NCI-H2107 (cell line): Measurements from ENCODE around the gene CSAD.
"Not testable (repeated sequence)": the region's sequence is repeated elsewhere in the genome, so short reads cannot be mapped to it uniquely, and the experiment has no call there.

Experiments used
- DNase-seq: peaks from one replicate; lab custom pipeline; 2025; lab: John Stamatoyannopoulos, UW

The CSAD gene

DNA sequence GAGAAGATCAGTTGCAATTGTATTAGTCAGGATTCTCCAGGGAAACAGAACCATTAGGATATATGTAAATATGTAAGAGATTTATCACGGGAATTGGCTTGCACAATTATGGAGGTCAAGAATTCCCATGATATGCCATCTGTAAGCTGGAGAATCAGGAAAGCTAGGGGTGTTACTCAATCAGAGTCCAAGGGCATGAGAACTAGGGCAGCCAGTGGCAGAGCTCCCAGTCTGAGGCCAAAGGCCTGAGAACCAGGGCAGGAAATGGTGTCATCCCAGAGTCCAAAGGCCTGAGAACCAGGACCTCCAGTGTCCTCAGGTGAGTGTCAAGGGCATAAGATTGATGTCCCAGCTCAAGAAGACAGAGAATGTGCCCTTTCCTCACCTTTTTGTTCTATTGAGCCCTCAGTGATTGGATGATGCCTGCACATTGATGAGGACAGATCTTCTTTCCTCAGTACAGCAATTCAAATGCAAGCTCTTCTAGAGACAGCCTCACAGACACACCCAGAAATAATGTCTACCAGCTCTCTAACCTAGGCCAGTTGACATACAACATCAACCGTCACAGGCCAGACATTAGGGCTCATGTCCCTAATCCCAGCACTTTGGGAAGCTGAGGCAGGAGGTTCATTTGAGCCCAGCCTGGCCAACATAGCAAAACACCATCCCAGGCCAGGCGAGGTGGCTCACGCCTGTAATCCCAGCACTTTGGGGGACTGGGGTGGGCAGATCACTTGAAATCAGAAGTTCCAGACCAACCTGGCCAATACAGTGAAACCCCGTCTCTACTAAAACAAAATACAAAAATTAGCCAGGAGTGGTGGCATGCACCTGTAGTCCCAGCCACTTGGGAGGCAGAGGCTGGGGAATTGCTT, 35.1 kb downstream of the CSAD start:
- DNase-seq: no peak

DNA sequence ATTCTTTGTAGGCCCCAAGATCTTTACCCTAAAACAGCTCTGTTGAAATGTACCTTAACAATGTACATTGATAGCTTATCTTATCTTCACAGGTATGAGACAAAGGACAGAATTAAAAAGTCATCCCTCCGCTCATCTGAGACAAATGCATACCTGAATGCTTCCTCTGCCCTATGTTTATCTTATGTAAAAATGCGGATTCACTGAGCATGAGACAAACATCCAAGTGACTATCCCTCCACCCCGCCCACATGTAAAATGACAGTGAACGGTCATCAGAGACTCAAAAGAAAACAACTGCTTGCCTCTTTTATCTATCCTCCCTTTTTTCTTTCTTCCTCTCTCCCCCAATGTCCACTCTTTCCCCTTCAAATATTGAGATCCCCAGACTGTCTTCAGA, 37.4 kb downstream of the CSAD start:
- no peak for DNase-seq

DNA sequence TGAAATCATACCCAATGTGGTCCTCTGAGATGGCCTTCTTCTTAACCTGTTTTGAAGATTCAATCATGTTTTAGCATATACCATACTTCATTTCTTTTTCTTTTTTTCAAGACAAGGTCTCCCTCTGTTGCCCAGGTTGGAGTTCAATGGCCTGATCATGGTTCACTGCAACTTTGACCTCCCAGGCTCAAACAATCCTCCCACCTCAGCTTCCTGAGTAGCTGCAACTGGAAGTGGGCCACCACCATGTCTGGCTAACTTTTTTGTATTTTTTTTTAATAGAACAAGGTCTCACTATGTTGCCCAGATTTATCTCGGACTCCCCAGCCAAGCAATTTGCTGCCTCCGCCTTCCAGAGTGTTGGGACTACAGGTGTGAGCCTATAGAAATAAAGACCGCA, 47.0 kb downstream of the CSAD start:
- no peak for DNase-seq

DNA sequence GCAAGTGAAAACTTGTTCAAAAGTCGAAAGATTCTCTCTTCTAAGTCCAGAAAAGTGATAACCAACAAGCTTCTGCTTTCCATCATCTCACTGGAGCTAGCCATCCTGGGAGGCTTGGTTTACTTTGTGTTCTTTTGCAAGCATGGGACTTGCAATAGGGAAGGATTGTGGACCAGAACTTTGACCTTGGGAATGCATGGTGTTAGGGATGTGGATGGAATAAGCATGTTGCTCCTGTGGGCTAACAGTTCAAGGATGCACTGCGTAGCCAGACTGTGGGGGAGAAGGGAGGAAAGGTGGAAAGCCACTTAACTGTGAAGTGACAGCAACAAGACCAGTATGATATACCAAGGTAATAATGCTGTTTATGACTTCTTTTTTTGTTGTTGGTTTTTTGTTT, 48.9 kb downstream of the CSAD start:
- DNase-seq: no peak

DNA sequence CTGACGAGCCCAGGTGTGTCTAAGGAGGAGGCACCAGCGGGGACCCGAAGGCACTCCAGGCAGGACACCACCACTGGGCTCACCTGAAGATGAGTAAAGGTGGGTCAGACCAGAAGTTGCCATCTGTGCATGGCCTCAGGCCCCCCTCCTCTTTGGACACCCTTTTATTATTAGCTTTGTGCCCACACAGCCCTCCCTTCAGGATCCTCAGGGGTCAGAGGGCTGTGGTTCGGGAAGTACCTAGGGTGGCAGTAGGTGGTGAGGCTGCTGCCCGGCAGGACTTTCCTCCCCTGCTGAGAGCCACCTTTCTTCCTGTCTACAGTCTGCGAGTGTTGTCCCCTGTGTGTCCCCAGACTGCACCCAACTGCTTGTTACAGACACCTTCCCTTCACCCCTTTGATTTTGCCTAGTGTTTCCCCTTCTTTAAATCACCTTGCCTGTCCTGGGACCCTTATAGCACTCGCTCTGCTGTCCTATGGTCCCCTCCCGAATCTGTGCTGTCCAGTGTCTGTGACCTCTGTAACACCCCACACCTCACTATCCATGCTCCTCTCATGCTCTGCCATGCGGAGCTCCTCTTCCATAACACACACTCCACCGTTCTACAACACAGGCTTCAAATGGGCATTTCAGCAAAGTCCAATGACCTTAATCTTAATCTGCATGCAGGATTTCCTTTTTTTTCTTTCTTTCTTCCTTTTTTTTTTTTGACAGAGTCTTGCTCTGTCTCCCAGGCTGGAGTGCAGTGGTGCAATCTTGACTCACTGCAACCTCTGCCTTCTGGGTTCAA, 51.8 kb downstream of the CSAD start:
- no peak for DNase-seq

DNA sequence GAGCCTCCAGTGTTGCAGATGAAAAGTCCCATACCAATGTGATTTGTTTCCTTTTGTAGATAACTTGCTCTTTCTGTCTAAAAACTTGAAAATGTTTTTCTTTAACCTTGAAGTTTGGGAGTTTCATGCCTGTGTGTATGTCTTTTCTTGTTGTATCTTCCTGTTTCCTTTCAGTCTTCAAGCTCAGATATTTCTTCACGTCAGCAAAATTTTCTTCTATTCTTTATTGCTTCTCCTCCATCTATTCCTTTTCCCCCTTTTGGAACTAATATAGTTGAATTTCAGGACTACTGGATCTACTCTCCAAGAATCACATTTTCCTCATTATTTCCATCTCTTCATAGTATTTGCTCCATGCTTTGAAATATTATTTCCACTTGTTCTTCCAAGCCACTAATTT, 53.6 kb downstream of the CSAD start:
- DNase-seq: no peak

DNA sequence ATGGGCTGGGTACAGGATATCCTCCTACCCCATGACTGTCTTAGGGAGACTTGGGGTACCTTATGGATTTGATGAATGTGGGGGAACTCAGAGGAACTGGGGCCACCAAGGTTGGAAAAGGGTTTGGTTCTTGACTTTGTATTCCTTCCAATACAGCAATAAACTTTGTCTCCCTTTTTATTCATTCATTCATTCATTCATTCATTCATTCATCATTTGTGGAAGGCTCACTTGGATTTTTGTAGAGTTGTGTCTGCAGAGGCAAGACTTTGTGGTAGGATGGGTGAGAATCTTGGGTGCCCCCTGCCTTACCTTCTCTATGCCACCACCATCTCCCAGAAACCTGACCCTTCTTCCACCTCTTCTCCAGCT, 56.4 kb downstream of the CSAD start:
- no peak for DNase-seq

DNA sequence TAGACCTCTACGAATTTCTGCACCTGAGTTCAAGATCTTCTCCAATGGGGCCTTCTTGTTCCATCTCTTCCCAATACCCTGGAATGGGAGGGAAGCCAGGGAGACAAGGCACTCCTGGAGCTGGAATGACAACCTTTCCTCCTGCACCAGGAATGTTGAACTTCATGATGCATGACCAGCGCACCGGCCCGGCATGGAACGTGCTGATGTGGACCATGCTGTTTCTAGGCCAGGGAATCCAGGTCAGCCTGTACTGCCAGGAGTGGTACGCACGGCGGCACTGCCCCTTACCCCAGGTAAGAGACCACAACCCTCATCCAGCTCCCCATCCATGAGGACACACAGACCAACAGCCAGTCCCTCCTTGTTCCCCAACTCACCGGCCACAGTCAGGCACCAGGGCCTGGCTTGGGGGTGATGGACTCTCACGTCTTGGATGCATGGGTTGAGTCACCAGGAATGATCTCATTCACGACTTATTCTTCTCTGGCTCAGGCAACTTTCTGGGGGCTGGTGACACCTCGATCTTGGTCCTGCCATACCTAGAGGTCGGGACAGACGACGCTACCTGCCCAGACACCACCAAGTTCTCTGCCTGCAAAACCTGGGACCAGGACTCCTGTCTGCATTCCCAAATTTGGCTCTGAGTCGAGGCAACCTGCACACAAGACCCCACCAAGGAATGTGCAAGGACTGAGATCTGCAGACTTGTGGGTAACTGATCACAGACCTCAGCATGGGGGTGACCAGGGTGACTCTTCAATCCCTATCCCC, 57.0 kb downstream of the CSAD start:
- DNase-seq: no peak

DNA sequence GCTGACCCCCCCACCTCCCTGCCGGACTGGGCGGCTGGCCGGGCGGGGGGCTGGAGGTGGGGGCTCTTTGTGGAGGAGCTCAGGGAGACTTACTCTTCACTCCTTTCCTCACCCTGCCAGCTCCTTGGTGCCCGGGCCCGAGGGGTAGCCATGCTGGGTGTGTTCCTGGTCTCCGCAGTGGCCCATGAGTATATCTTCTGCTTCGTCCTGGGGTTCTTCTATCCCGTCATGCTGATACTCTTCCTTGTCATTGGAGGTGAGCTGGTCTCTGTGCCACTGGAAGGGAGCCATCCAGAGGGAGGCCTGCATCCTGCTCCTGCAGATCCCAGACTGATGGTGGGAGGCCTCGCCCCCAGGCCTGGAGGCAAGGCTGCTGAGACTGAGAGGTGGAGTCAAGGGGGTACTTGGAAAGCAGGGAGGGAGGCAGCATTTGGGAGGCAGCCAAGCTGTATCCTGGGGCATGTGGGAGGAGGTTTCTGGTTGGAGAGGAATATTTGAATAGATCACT, 57.7 kb downstream of the CSAD start:
- no peak for DNase-seq

DNA sequence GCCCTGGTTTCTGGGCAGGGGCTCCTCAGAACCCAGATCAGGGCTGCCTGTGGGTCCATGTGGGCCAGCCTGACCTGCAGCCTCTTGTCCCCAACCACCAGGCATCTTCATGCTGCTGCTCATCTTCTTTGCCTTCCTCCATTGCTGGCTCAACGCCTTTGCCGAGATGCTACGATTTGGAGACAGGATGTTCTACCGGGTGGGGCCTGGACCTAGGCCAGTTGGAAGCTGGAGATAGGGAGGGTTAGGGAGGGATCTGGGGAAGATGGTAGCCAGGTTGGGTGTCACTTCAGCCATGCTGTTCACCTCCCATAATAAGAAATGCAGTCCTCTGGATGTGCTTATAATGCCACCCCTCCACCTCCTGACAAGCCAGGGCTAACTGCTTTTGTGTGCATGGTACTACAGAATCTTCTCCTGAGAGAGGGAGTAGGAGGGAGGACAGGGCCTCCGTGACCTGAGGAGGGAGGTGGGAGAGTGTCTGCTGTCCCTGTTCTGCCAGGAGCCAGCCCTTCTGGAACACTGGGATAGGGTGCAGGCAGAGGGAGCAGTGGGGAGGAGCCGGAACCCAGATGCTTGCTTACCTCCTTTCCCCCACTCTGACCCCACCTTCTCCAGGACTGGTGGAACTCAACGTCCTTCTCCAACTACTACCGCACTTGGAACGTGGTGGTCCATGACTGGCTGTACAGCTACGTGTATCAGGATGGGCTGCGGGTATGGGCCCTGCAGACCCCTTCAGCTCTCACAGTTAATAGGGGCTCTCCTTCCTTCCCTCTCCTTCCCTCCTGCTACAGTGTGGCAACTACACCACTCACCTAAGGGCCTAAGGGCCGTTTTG, 59.8 kb downstream of the CSAD start:
- DNase-seq: no peak

DNA sequence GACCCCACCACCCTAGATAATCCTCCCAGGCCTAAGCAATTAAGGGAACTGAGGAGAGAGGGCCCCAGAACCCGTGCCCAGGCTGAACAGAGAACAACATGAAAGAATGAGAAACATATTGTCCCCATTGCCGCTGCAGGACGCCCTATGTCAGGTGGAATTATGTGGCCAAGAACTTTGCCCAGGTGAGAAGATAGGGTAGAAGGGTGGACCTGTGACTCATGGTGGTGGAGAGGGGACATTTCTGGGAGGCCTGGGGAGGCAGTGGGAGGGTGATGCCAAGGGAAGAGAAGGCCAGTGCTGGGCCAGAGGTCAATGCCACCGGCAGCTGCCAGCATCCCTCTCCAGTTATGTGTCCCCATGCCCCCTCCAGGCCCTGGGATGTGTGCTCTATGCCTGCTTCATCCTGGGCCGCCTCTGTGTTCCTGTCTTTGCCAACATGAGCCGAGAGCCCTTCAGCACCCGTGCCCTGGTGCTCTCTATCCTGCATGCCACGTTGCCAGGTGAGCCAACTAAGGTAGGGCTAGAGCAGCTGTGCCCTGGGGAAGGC, 61.9 kb downstream of the CSAD start:
- DNase-seq: no peak

DNA sequence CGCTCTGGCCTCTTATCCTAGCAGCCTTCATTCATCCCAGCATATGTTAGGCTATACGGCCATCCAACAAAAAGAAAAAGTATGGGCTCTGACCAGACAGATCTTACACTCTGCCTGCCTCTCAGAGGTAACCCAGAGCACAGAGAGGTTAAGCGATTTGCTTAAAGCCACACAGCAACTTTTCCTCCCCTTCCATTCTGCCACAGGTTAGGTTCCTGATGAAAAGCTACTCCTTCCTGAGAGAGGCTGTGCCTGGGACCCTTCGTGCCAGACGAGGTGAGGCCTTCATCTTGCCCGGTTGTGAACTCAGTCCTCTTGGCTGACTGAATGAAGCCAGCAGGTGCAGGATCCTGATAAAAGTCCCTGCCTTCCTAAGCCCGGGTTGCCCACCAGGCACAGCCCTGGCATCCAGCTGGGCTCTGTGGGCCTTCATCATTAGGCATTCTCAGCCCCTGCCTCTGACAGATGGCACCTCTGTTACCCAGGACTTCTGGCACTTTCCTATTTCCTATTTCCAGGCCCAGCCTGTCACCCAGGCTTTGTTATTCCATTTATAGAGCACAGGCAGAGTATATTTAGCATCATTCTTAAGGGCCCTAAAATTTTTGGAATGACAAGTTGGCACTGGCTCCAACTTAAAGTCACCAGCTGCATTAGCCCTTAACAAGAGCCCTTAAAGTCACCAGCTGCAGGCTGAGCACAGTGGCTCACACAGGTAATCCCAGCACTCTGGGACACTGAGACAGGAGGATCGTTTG, 64.7 kb downstream of the CSAD start:
- no peak for DNase-seq

DNA sequence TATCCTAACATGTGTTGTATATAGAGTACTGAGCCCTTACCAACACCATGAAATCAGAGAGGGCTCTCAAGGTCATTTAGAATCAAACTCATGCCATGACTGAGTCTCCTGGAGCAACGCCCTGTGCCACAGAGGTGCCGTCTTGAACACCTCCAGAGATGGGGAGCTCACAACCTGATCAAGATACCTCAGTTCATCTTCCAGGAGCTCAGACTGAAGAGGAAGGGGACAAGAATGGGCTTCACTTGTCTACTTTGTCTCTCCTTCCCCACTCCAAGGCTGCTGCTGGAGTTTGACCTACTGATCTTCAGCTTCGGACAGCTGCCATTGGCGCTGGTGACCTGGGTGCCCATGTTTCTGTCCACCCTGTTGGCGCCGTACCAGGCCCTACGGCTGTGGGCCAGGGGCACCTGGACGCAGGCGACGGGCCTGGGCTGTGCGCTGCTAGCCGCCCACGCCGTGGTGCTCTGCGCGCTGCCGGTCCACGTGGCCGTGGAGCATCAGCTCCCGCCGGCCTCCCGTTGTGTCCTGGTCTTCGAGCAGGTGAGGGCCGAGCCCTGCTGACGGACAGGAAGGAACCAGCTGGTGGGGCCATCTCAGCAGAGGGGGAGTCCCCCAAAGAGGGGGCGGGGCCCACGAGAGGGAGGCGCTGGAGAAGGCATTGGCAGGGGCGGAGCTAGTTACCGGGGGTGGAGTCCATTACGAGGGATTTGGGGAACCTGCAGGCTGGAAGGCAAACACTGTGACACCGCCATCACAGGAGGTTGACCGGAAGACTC, 65.4 kb downstream of the CSAD start:
- no peak for DNase-seq

DNA sequence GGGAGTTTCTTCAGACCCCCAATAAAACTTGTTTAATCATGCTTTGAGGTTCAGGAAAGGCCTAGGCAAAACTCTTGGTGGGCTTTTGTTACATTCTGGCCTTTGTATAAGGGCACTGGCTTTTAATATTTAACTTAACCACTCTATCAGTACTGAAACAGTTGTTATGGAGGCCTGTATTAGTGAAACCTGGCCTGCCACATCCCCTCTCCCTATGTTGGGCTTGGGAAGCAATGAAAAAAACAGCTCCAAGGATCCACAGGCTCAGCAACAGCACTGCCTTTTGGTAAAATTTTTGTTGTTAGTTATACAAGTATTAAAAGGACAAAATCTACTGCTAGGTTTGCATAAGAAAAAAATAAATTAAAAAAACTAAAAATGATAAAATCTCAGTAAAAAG, 66.8 kb downstream of the CSAD start:
- DNase-seq: no peak

DNA sequence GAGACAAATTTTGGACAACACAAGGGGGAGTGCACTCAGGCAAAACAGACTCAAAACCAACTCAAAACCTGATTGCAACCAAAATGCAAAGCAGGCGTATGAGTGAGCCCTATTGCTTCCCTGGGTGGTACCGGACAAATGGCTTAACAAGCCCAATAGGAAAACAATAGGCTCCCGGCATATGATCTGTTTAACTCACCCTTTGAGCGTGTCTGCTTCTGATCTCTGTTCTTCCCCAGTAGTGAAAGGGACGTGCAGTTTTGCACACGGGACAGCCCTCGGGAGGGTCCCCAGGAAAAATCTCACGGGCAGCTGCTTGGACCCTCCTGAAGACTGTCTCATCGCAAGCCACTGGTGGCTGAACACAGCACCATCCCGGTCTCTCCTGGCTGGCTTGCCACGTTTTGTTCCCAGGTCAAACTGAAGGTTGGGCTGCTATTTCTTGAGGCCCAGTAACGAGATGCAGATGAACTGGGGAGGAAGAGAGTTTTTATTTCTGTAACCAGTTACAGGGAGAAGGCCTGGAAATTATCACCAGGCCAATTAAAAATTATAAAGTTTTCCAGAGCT, 67.5 kb downstream of the CSAD start:
- no peak for DNase-seq

DNA sequence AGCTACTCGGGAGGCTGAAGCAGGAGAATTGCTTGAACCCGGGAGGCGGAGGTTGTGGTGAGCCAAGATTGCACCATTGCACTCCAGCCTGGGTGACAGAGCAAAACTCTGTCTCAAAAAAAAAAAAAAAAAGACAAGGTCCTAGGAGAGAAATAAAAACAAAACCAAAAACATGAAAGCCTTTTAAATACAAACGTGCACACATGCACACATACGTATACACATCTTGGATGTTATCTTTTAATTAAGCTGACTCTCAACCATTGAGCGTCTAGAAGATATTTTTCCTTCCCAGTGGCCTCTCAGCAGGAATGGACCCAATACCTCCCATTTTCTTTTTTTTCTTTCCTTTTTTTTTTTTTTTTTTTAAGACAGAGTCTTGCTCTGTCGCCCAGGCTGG, 68.3 kb downstream of the CSAD start:
- DNase-seq: not testable (repeated sequence)
